Hematopoietic multipotent progenitor cell treated with erythropoietin and hydrocortisone succinate and interleukin-3 and kit ligand, for 17 days (in vitro differentiated cells): Measurements from ENCODE around the gene IFITM10.
A peak's percentile ranks its signal among the peaks of the same experiment; 100 is the strongest.

Source experiments
- DNase-seq: peaks from one replicate; pipeline ENCODE4 v3.0.0-alpha.2; 2015; ENCODE audit warnings: low spot score

Gene IFITM10

GRCh38 chr11:1707751-1708150 is 42.6 kb downstream of the IFITM10 start:
- no peak for DNase-seq

- peak; percentile 37 for DNase-seq
Measured at GRCh38 chr11:1706634-1707400, 43.6 kb downstream of the IFITM10 start.

- DNase-seq = no peak
Measured at GRCh38 chr11:1705126-1706052, 45.0 kb downstream of the IFITM10 start.

GRCh38 chr11:1703146-1703545 is 47.2 kb downstream of the IFITM10 start:
- DNase-seq = no peak

- DNase-seq = no peak
Measured at GRCh38 chr11:1702506-1702905, 47.9 kb downstream of the IFITM10 start.

GRCh38 chr11:1701091-1701807 is 49.1 kb downstream of the IFITM10 start:
- no peak for DNase-seq

GRCh38 chr11:1699771-1700170 is 50.6 kb downstream of the IFITM10 start:
- no peak for DNase-seq

GRCh38 chr11:1696608-1697570 is 53.5 kb downstream of the IFITM10 start, which contains the start of gene KRTAP5-6:
Gene KRTAP5-6, plus strand, starts transcription at chr11:1697195. Its CDS starts 51 bp downstream, at chr11:1697246.
- DNase-seq = no peak

GRCh38 chr11:1695548-1696108 is 54.8 kb downstream of the IFITM10 start:
- no peak for DNase-seq

- DNase-seq = no peak
Measured at GRCh38 chr11:1694846-1695547, 55.4 kb downstream of the IFITM10 start.

GRCh38 chr11:1694064-1694845 is 56.1 kb downstream of the IFITM10 start:
- peak; percentile 83 for DNase-seq

GRCh38 chr11:1693327-1694063 is 56.9 kb downstream of the IFITM10 start:
- peak; percentile 60 for DNase-seq

- no peak for DNase-seq
Measured at GRCh38 chr11:1692708-1693326, 57.6 kb downstream of the IFITM10 start.

GRCh38 chr11:1691878-1692707 is 58.3 kb downstream of the IFITM10 start:
- no peak for DNase-seq

- DNase-seq = no peak
Measured at GRCh38 chr11:1691026-1691877, 59.1 kb downstream of the IFITM10 start.
